Activated CD8-positive, alpha-beta memory T cell treated with anti-CD3 and anti-CD28 coated beads, Interleukin-2, amount 50 U/mL, for 1 hour (primary cell): Measurements from ENCODE around the gene LAPTM4A.
A peak's percentile ranks its signal among the peaks of the same experiment; 100 is the strongest.

Experiments
- DNase-seq: peaks from one replicate; pipeline ENCODE4 v3.0.0-alpha.2; 2020; ENCODE audit errors: extremely low read depth

LAPTM4A gene

GRCh38 chr2:20019747-20020146 lies 31.7 kb downstream of the LAPTM4A start:
- DNase-seq: no peak

DNA sequence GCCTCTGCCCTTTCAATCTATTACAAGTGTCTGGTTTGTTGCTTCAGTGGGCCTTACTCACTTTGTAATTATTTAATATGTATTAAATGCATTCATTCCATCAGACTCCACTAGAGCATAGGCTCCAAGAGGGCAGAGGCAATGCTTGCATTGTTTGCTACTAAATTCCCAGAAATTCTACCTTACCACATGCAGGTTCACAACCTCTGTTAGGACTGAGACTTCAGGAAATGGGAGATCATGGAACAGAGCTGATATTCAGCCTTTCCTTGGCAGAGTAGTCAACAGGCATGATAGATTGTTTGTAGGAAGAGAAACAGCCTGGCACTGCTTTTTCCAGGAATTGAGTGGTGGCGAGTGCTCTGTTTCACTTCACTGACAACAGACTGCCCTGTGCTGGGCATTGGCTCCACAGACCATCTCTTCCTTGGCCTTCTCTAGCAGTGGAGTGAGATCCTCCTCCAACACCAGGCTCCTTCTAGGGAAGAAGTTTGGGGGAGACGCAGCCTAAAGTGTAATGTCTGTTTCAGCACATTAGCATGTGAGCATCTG lies 32.8 kb downstream of the LAPTM4A start:
- DNase-seq: no peak

GRCh38 chr2:20016346-20016745 lies 35.1 kb downstream of the LAPTM4A start:
- no peak for DNase-seq

DNA sequence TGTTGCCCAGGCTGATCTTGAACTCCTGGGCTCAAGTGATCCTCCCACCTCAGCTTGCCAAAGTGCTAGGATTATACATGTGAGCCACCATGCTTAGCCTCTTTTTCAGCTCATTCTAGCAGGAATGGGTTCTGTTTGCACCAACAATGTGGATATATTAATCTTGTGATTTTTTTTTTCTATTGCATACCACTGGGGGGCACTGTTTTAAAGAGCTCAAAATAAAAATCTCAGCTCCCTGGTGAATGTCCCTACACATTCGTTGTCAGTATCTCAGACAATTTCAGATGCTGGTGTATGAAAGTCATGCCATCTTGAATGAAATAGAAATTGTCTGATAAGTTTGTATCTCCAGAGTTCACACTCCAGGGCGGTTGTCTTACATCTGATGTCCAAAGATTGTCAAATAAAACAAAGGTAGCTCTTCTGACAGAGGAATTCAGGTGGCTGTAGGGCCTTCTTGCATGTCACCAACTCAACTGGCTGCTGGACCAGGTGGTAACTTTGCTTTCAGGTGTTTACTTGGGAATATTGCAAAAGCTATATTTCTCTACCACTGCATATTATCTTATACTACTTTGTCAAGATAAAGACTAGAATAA lies 35.8 kb downstream of the LAPTM4A start:
- DNase-seq: no peak

DNA sequence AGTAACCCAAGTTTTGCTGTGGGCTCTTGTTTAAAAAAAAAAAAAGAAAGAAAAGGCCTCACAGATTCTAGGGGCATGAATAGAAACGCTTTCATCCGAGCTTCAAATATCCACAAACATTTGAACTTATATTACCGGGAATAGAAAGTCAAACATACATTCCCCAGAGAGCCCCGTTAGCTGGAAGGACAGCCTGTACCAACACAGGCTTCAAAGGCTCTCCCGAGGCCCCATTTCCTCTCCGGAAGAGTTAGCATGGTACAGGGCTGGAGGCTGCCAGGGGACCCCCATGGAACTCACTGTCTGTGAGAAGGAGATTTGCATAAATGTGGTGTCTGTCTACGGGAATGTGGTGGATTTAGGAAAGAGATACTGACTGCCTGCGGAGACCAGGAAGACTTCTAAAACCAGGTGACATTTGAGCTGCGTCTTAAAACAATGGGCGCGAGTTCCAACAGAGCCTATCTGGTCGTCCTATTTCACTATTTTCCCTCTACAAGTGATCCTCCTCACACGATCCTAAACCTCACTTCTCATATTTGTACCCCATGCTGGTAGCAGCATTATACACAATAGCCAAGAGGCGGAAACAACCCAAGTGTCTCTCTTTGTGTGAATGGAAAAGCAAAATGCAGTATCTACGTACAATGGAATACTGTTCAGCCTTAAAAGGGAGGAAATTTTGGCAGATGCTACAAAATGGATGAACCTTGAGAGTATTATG lies 38.1 kb downstream of the LAPTM4A start:
- DNase-seq: no peak

GRCh38 chr2:20012282-20013125 lies 38.9 kb downstream of the LAPTM4A start, which contains the start of gene MATN3:
TSS of gene MATN3 (minus strand) at chr2:20012668. CDS start at chr2:20012631, 37 bp downstream.
- DNase-seq: no peak

DNA sequence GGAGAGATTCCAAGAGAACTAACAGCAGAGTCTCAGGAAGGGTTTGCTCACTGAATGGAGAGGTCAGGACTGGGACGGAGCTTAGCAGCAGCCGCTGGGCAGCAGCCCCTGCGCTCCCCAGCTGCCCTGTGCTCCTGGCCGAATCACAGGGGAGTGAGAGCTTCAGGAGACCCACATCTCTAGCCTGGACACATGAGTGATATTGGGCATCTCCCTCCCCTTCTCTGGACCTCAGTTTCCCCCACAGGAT lies 39.5 kb downstream of the LAPTM4A start:
- no peak for DNase-seq

GRCh38 chr2:20011276-20012031 lies 40.0 kb downstream of the LAPTM4A start:
- no peak for DNase-seq

GRCh38 chr2:20008703-20009102 lies 42.7 kb downstream of the LAPTM4A start:
- DNase-seq: no peak

GRCh38 chr2:20005891-20006470 lies 45.4 kb downstream of the LAPTM4A start:
- no peak for DNase-seq

DNA sequence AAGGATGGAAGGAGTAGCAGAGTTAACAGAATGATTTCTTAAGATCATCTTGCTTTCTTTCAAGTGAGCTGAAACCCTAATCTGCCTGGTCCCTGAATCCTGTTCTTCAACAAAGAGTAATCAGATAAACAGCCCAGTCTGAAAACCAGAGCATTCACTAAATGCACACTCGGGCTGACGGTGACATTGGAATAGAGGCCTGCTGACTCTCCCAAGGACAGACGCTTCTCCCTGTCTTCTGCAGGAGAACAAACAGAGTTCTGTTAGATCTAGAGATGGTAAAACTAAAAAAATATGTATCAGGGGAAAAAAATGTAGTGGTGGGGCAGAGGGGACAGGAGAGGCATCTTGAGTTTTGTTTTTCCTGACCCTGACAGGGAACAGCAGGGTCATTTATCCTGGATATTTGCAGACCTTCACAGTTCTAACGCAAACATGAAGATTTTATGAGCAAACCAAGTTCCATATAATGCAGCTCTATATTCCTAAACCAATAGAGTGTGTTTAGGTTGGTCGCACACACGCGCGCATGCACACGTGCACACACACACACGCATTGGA lies 46.3 kb downstream of the LAPTM4A start:
- DNase-seq: no peak

GRCh38 chr2:20001361-20001863 lies 50.0 kb downstream of the LAPTM4A start:
- DNase-seq: no peak

DNA sequence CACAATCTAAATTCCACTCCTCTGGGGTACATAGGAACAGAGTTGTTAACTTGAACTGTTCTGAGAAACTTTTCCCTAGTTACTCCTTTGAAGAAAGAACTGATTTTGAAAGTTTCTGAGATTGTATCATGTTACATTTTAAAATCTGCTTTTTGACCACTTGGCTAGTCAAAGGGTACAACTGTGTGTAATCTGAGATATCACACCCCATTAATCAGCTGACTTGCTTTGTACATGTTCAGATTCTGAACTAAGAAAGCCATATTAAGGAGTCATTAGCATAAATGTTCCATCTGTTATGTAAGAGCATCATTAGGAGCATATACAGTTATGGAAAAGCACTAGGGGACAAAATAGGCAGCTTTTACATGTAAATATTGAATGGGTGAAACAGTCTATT lies 57.7 kb downstream of the LAPTM4A start:
- no peak for DNase-seq

DNA sequence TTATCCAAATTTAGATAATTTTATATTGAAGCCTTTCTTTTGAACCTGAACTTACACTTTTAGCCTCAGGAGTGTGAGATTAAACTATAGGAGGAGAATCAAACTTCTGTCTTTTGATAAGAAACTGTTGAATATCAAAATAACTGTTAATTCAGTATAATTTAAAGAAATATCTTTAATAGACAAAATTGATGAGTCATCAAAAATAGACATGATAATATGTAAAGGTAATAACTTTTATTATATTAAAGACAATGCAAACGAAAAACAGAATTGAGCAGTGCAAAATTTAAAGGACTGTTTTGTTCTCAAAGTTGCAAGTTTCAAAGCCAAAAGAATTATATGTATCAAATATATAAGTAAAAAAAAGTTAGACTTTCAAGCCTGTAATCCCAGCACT lies 59.5 kb downstream of the LAPTM4A start:
- no peak for DNase-seq

GRCh38 chr2:19990416-19990728 lies 61.1 kb downstream of the LAPTM4A start:
- no peak for DNase-seq

GRCh38 chr2:19989667-19990415 lies 61.6 kb downstream of the LAPTM4A start, which contains the start of gene WDR35:
TSS of gene WDR35 (minus strand) at chr2:19990105. CDS start at chr2:19990015, 90 bp downstream.
- DNase-seq: peak; percentile 65

GRCh38 chr2:19989342-19989666 lies 62.1 kb downstream of the LAPTM4A start:
- DNase-seq: no peak

DNA sequence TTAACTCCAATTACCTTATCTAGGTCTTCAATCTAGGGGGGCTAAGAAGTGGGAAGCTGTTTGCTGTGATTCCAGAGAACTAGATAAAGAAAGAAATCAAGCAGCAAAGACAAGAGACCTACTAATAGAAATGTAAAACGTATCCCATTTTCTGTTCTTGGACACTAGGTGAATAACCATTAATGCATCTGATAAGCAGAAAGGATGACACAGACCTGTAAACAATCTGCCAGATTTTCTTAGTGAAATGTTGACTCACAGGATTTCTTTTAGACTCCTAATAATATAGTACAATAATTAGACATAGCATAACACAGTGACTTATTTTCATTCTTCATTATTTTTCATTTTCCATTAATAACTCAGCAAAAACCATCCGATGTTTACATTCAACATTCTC lies 62.8 kb downstream of the LAPTM4A start:
- no peak for DNase-seq

DNA sequence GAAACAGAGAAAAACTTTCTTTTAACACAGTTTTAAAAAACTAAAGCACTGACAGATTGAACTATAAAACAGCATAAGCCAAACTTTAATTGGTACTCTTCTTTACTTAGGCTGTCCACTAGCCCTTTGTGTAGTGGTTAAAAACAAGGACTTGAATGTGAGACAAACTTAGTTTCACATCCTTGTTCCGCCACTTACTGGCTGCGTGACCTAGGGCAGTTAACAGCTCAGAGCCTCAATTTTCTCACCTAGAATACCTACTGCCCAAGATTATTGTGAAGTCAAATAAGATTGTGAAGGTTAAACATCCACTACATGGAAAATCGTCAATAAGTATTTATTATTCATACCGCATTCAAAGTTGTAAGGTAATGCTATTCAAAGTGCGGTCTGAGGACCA lies 63.5 kb downstream of the LAPTM4A start:
- DNase-seq: no peak
